H9 (cell line): ENCODE data around the gene CEBPG. TPM values are rescaled to one million over a fixed set of nuclear protein-coding genes. Genes with fewer than 3 reads are reported as not detected.

ENCODE experiments used
- DNase-seq: peaks from one replicate; pipeline ENCODE4 v3.0.0-alpha.2; 2017
- H2AFZ ChIP-seq: one replicate; pipeline ENCODE4 v1.6.1; 2013; ENCODE audit warnings: mild to moderate bottlenecking, low read length, control low read depth, moderate library complexity
- H2AK5ac ChIP-seq: 2 replicates; pipeline ENCODE4 v1.6.1; 2013; ENCODE audit warnings: low read length, control low read depth, mixed read lengths; ENCODE audit not compliant: insufficient read length
- H2BK120ac ChIP-seq: one replicate; pipeline ENCODE4 v1.6.1; 2013; ENCODE audit warnings: low read depth, mild to moderate bottlenecking, low read length, control low read depth, inconsistent platforms; ENCODE audit not compliant: poor library complexity, severe bottlenecking
- H2BK12ac ChIP-seq: 2 replicates; pipeline ENCODE4 v1.6.1; 2013; ENCODE audit warnings: low read length, control low read depth, mixed read lengths, low read depth; ENCODE audit not compliant: insufficient read length
- H2BK15ac ChIP-seq: 2 replicates; pipeline ENCODE4 v1.6.1; 2013; ENCODE audit warnings: low read depth, low read length, control low read depth
- H2BK20ac ChIP-seq: one replicate; pipeline ENCODE4 v1.6.1; 2013; ENCODE audit warnings: low read depth, mild to moderate bottlenecking, low read length, control low read depth, inconsistent platforms; ENCODE audit not compliant: poor library complexity, severe bottlenecking
- H2BK5ac ChIP-seq: 2 replicates; pipeline ENCODE4 v1.6.1; 2013; ENCODE audit warnings: low read length, control low read depth, mixed read lengths; ENCODE audit not compliant: insufficient read length
- H3K14ac ChIP-seq: 2 replicates; pipeline ENCODE4 v1.6.1; 2013; ENCODE audit warnings: low read length, control low read depth; ENCODE audit not compliant: insufficient read depth
- H3K18ac ChIP-seq: 2 replicates; pipeline ENCODE4 v1.6.1; 2013; ENCODE audit warnings: low read depth, mild to moderate bottlenecking, mixed read lengths, low read length, control low read depth; ENCODE audit not compliant: insufficient read length
- H3K23ac ChIP-seq: 2 replicates; pipeline ENCODE4 v1.6.1; 2013; ENCODE audit warnings: low read length, control low read depth, mixed read lengths, low read depth; ENCODE audit not compliant: insufficient read length
- H3K23me2 ChIP-seq: 2 replicates; pipeline ENCODE4 v1.6.1; 2013; ENCODE audit warnings: low read depth, mild to moderate bottlenecking, mixed read lengths, low read length, control low read depth; ENCODE audit not compliant: insufficient read length, poor library complexity, severe bottlenecking
- H3K27ac ChIP-seq: 2 replicates; pipeline ENCODE4 v1.5.1; 2013; ENCODE audit warnings: low read length, control low read depth, mixed read lengths, low read depth; ENCODE audit not compliant: insufficient read length
- H3K27me3 ChIP-seq: 2 replicates; pipeline ENCODE4 v1.6.1; 2013; ENCODE audit warnings: low read length, control low read depth, inconsistent platforms; ENCODE audit not compliant: insufficient read depth
- H3K4ac ChIP-seq: 2 replicates; pipeline ENCODE4 v1.6.1; 2013; ENCODE audit warnings: low read depth, mild to moderate bottlenecking, control low read depth, inconsistent platforms, low read length, moderate library complexity
- H3K4me1 ChIP-seq: 2 replicates; pipeline ENCODE4 v1.6.1; 2013; ENCODE audit warnings: low read length, control low read depth, inconsistent platforms; ENCODE audit not compliant: insufficient read depth
- H3K4me2 ChIP-seq: 2 replicates; pipeline ENCODE4 v1.6.1; 2013; ENCODE audit warnings: low read length, control low read depth, mixed read lengths; ENCODE audit not compliant: insufficient read length, insufficient read depth
- H3K56ac ChIP-seq: 2 replicates; pipeline ENCODE4 v1.6.1; 2013; ENCODE audit warnings: low read depth, mild to moderate bottlenecking, mixed read lengths, low read length, control low read depth; ENCODE audit not compliant: insufficient read length
- H3K79me1 ChIP-seq: 2 replicates; pipeline ENCODE4 v1.6.1; 2013; ENCODE audit warnings: low read depth, mild to moderate bottlenecking, moderate library complexity, low read length, control low read depth, inconsistent platforms; ENCODE audit not compliant: insufficient read depth, poor library complexity, severe bottlenecking
- H3K79me2 ChIP-seq: 2 replicates; pipeline ENCODE4 v1.6.1; 2013; ENCODE audit warnings: low read length, control low read depth, inconsistent platforms; ENCODE audit not compliant: insufficient read depth
- H3K9ac ChIP-seq: 2 replicates; pipeline ENCODE4 v1.6.1; 2013; ENCODE audit warnings: low read length, control low read depth, mixed read lengths; ENCODE audit not compliant: insufficient read length; ENCODE audit errors: extremely low read depth
- H3K9me3 ChIP-seq: one replicate; pipeline ENCODE4 v1.6.1; 2013; ENCODE audit warnings: low read depth, low read length, inconsistent platforms; ENCODE audit not compliant: control insufficient read depth
- H3T11ph ChIP-seq: one replicate; pipeline ENCODE4 v1.6.1; 2013; ENCODE audit warnings: mild to moderate bottlenecking, low read length, control low read depth, inconsistent platforms
- H4K20me1 ChIP-seq: one replicate; pipeline ENCODE4 v1.6.1; 2013; ENCODE audit not compliant: control insufficient read depth, insufficient read length, insufficient read depth
- H4K5ac ChIP-seq: 2 replicates; pipeline ENCODE4 v1.6.1; 2013; ENCODE audit warnings: low read depth, mild to moderate bottlenecking, mixed read lengths, low read length, control low read depth; ENCODE audit not compliant: insufficient read length
- H4K8ac ChIP-seq: replicated peaks from 2 replicates; pipeline ENCODE4 v1.6.1; 2013; ENCODE audit warnings: low read length, control low read depth, mixed read lengths, low read depth; ENCODE audit not compliant: insufficient read length
- H4K91ac ChIP-seq: 2 replicates; pipeline ENCODE4 v1.6.1; 2013; ENCODE audit warnings: low read depth, mild to moderate bottlenecking, moderate library complexity, mixed read lengths, low read length, control low read depth; ENCODE audit not compliant: insufficient read length
- H3K27ac Mint-ChIP-seq, 3 experiments: 2 replicates in 2 of 3; 3 replicates in 1 of 3; pipeline ENCODE4 v1.8.0; 2020 to 2021; ENCODE audit warnings: mixed read lengths in 3 of 3, mild to moderate bottlenecking in 1 of 3, moderate library complexity in 1 of 3
- H3K27me3 Mint-ChIP-seq: 2 replicates; pipeline ENCODE4 v1.8.0; 2021; ENCODE audit warnings: low read depth, mild to moderate bottlenecking, moderate library complexity, mixed read lengths
- H3K36me3 Mint-ChIP-seq, 3 experiments: 2 replicates in 2 of 3; 3 replicates in 1 of 3; pipeline ENCODE4 v1.8.0; 2020 to 2021; ENCODE audit warnings: low read depth in 3 of 3, mixed read lengths in 3 of 3; ENCODE audit not compliant: insufficient read depth in 1 of 3
- H3K4me1 Mint-ChIP-seq, 2 experiments: 2 replicates each; pipeline ENCODE4 v1.8.0; 2020; ENCODE audit warnings: mixed read lengths in 2 of 2
- H3K4me3 Mint-ChIP-seq, 2 experiments: 2 replicates in 1 of 2; 3 replicates in 1 of 2; pipeline ENCODE4 v1.8.0; 2020 to 2021; ENCODE audit warnings: mild to moderate bottlenecking in 2 of 2, mixed read lengths in 2 of 2, moderate library complexity in 1 of 2
- H3K9me3 Mint-ChIP-seq, 2 experiments: 2 replicates in 1 of 2; 3 replicates in 1 of 2; pipeline ENCODE4 v1.8.0; 2020; ENCODE audit warnings: mild to moderate bottlenecking in 2 of 2, mixed read lengths in 2 of 2, moderate library complexity in 1 of 2
- WGBS: extraction: QIAGEN DNeasy Blood & Tissue Kit; methylation state at CpG from one replicate; pipeline ENCODE4 v1.1.7; 2013; ENCODE audit warnings: missing lambda C conversion rate, low lambda C conversion rate, mixed read lengths; ENCODE audit not compliant: insufficient read length; ENCODE audit errors: extremely low coverage; 5-methylcytosine and 5-hydroxymethylcytosine counted together
- long read RNA-seq: library from polyadenylated mRNA; unstranded; transcript quantifications from one replicate; pipeline ENCODE4 v2.0.0, GENCODE V29; 2020
- total RNA-seq: library from RNA; stranded (reverse); gene quantifications from 2 replicates; pipeline ENCODE4 v1.2.1, GENCODE V29; 2021
- TF ChIP-seq, protein P1 (sequence below): fragments of 200-600 bp; sonication (generic); conservative IDR thresholded peaks from 3 replicates; pipeline ENCODE4 v1.8.0; 2021; ENCODE audit warnings: antibody characterized with exemption, mild to moderate bottlenecking

Gene CEBPG
- 33.7 and 33.9 TPM in 2 replicates for total RNA-seq
- long read RNA-seq, full-length matches to known transcripts, result 153 of 158 reads
- long read RNA-seq, partial matches to known transcripts, result 0 of 158 reads
- long read RNA-seq, other reads (novel, unspliced or antisense), result 5 of 158 reads

DNA sequence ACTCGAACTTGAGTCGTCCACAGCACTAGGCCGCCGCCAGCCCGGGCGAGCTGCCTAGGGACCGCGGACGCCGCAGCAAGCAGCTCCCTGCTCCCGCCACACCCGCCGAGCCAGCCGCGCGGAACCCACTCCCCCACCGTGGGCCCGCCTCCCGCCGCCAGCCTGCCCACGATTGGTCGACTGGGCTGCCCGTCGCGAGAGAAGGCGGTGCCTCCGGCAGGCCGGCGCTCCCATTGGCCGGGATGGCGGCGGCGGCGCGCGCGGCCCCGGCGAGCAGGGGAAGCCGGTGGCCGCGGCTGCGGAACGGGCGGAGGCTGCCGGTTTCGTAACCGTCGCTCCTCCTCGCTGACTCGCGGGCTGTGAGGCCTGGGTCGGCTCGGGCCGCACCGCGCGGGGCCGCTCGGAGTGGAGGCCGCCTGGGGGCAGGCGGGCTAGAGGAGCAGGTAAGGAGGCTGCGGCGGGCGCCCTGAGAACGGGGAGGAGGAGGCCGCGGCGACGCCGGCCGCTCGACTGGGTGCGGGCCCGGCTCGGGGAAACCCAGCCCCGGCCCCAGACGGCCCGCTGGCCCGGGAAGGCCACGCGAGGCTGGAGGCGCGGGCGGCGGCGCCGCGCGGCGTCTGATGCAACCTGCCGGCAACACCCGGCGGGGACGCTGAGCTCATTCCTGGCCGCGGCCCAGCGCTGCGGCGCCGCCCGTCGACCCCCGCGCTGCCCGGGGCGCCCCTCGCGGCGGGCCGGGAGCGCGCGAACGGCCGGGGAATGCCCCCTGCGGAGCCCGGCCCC is at the start of gene CEBPG:
CEBPG (plus strand) TSS at position 257 of the 783 bp plus-strand sequence. CDS start 5,531 bp downstream, outside the sequence.
- peak within 1 kb of the TSS; percentile 82 for H3K9ac ChIP-seq
- peaks cover 3% of the 10 kb centered on the region for H3K79me1 ChIP-seq
- H3K18ac ChIP-seq, result peak within 1 kb of the TSS; percentile 95
- H4K5ac ChIP-seq, result no peak within 1 kb of the TSS
- H2BK20ac ChIP-seq, result no peak within 1 kb of the TSS
- H4K20me1 ChIP-seq, result no peaks in the 10 kb centered on the region
- peak; percentile 91 for DNase-seq
- TF ChIP-seq, protein P1, sequence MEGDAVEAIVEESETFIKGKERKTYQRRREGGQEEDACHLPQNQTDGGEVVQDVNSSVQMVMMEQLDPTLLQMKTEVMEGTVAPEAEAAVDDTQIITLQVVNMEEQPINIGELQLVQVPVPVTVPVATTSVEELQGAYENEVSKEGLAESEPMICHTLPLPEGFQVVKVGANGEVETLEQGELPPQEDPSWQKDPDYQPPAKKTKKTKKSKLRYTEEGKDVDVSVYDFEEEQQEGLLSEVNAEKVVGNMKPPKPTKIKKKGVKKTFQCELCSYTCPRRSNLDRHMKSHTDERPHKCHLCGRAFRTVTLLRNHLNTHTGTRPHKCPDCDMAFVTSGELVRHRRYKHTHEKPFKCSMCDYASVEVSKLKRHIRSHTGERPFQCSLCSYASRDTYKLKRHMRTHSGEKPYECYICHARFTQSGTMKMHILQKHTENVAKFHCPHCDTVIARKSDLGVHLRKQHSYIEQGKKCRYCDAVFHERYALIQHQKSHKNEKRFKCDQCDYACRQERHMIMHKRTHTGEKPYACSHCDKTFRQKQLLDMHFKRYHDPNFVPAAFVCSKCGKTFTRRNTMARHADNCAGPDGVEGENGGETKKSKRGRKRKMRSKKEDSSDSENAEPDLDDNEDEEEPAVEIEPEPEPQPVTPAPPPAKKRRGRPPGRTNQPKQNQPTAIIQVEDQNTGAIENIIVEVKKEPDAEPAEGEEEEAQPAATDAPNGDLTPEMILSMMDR, result no peak; the same call in 2 of the 3 replicates
- peaks cover 4% of the 10 kb centered on the region; the same call in 1 of the 2 replicates for H3K4me1 ChIP-seq
- H4K8ac ChIP-seq, result no peak within 1 kb of the TSS
- H3K23me2 ChIP-seq, result peaks cover 11% of the 10 kb centered on the region
- WGBS, result no CpG with 5 or more reads among the region's 118 CpGs
- peak within 1 kb of the TSS; percentile 97 for H3K14ac ChIP-seq
- peak within 1 kb of the TSS; percentile 34 for H3K27ac ChIP-seq
- peak within 1 kb of the TSS; percentile 80 to 85 for H3K4me3 Mint-ChIP-seq
- H3K79me2 ChIP-seq, result peaks cover 30% of the 10 kb centered on the region; the same call in 1 of the 2 replicates
- H3K4me1 Mint-ChIP-seq, result peaks cover 39 to 40% of the 10 kb centered on the region in 2 experiments
- H3K27me3 Mint-ChIP-seq, result peaks cover 7% of the 10 kb centered on the region; the same call in 1 of the 2 replicates
- H2AK5ac ChIP-seq, result no peak within 1 kb of the TSS
- no peak within 1 kb of the TSS for H3T11ph ChIP-seq
- H2AFZ ChIP-seq, result no peak within 1 kb of the TSS
- 0 out of 5 replicates have a peak, but pooled peaks cover 0 to 3% of the 10 kb centered on the region in 2 experiments for H3K9me3 Mint-ChIP-seq
- no peak within 1 kb of the TSS for H2BK120ac ChIP-seq
- no peak within 1 kb of the TSS for H4K91ac ChIP-seq
- H3K56ac ChIP-seq, result no peak within 1 kb of the TSS
- no peak within 1 kb of the TSS for H3K23ac ChIP-seq
- no peak within 1 kb of the TSS for H3K4ac ChIP-seq
- H2BK12ac ChIP-seq, result no peak within 1 kb of the TSS
- H2BK5ac ChIP-seq, result no peak within 1 kb of the TSS
- H3K27ac Mint-ChIP-seq, result peak within 1 kb of the TSS in 1 of 3 experiments; percentile 53; a peak in 2 of 7 replicates
- H3K36me3 Mint-ChIP-seq, result peaks cover 4 to 6% (median 6%) of the 10 kb centered on the region in 3 experiments; a peak in 6 of 7 replicates
- H3K4me2 ChIP-seq, result peak within 1 kb of the TSS; percentile 97
- no peaks in the 10 kb centered on the region for H3K9me3 ChIP-seq
- no peak within 1 kb of the TSS for H2BK15ac ChIP-seq
- no peaks in the 10 kb centered on the region for H3K27me3 ChIP-seq
